Activated B cell treated with CpG ODN at 0.5 μM for 24 hours (primary cell): ENCODE data around the gene PRND. TPM values are rescaled to one million over a fixed set of nuclear protein-coding genes. Genes with fewer than 3 reads are reported as not detected.
"Not testable (repeated sequence)": the region's sequence is repeated elsewhere in the genome, so short reads cannot be mapped to it uniquely, and the experiment has no call there.

ENCODE experiments used
- ATAC-seq: fragments of 200-7000 bp; cut with Tn5 transposase; one replicate; pipeline ENCODE4 v1.10.0; 2021; ENCODE audit warnings: low read depth, mild to moderate bottlenecking, moderate library complexity
- CTCF ChIA-PET: fragments of 350-600 bp; sonication (Branson Sonifier 250); formaldehyde crosslinking; loops from one replicate; lab custom pipeline; 2021; ENCODE audit warnings: antibody characterized with exemption; lab: Charles Lee
- POLR2A ChIA-PET: fragments of 350-600 bp; sonication (Branson Sonifier 250); formaldehyde crosslinking; loops from one replicate; lab custom pipeline; 2021; ENCODE audit warnings: antibody characterized with exemption; lab: Charles Lee
- DNase-seq: peaks from one replicate; pipeline ENCODE4 v3.0.0; 2022
- H3K27ac Mint-ChIP-seq: one replicate; pipeline ENCODE4 v1.8.0; 2020; ENCODE audit warnings: mixed read lengths
- H3K27me3 Mint-ChIP-seq: one replicate; pipeline ENCODE4 v1.8.0; 2021; ENCODE audit warnings: mixed read lengths
- H3K36me3 Mint-ChIP-seq: one replicate; pipeline ENCODE4 v1.8.0; 2021; ENCODE audit warnings: low read depth, mixed read lengths
- H3K4me1 Mint-ChIP-seq: one replicate; pipeline ENCODE4 v1.8.0; 2021; ENCODE audit warnings: mixed read lengths
- H3K4me3 Mint-ChIP-seq: one replicate; pipeline ENCODE4 v1.8.0; 2020; ENCODE audit warnings: mild to moderate bottlenecking, mixed read lengths
- H3K9me3 Mint-ChIP-seq: one replicate; pipeline ENCODE4 v1.8.0; 2020; ENCODE audit warnings: mixed read lengths
- CTCF ChIP-seq: fragments of 200-600 bp; IDR thresholded peaks from one replicate; pipeline ENCODE4 v1.8.0; 2022; ENCODE audit warnings: antibody characterized with exemption, mild to moderate bottlenecking
- intact Hi-C: fragments of 100-400 bp; cut with micrococcal nuclease; formaldehyde crosslinking; loops from one replicate; pipeline ENCODE4 v1.15.1; 2024
- total RNA-seq: library from RNA; stranded (reverse); gene quantifications from 2 replicates; pipeline ENCODE4 v1.2.3, GENCODE V29; 2022

Gene PRND
- total RNA-seq, 1 donor from 2014 or later, result not detected

DNA sequence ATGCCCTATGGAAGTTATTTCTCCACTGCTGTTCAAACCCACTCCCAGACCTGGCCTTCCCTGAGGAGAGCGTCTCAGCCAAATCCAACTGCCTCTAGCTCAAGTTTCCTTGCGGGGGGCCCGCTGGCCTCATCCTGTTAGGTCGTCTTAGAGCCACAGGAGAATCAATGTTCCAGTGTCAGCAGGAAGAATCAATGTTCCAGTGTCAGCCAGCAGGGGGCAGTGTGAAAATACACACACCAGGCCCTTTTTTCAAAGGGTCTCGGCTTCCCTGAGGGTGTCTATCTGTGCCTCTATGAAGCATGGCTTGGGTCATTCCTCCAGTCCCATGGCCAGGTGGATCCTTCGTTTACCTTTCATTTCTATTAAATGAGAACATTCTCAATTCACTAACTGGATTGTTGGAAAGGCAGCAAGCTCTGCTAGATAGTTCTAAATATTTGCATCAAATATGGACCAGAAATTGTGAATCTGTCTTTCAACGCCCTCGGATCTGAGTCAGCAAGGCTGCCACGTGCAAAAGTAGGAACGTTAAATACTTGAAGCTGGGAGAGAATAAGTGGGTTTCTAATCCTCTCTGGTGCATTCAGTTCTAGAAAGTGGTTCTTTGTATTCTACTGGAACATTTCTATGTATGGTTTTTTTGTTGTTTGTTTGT, 19.2 kb downstream of the PRND start:
- POLR2A ChIA-PET, result no interaction called here
- Mint-ChIP-seq H3K4me1 (no peaks in the 10 kb centered on the region), H3K36me3 (no peaks in the 10 kb centered on the region), H3K27me3 (peaks cover 3% of the 10 kb centered on the region), H3K27ac (no peak overlapping the region), H3K4me3 (no peak overlapping the region), H3K9me3 (no peaks in the 10 kb centered on the region)
- DNase-seq (peak; percentile 48), ATAC-seq (peak; percentile 58)
- intact Hi-C loops, result loop anchor here (1.0 to 5.0 kb wide), 3 partner anchors 14 to 706 kb away; no protein-coding TSS in a partner anchor
- CTCF ChIA-PET, result interaction anchor here (0.8 to 3.1 kb wide), 8 partner anchors 13 to 443 kb away, joined by 3 to 10 read pairs (median 3); no protein-coding TSS in a partner anchor
- peak; percentile 84 for TF ChIP-seq CTCF

GRCh38 chr20:4748847-4749246, 27.1 kb downstream of the PRND start:
- no peaks in the 10 kb centered on the region for H3K9me3 Mint-ChIP-seq
- peaks cover 2% of the 10 kb centered on the region for H3K27me3 Mint-ChIP-seq
- H3K4me3 Mint-ChIP-seq, result no peak overlapping the region
- no peak for TF ChIP-seq CTCF
- H3K36me3 Mint-ChIP-seq, result no peaks in the 10 kb centered on the region
- no peak overlapping the region for H3K27ac Mint-ChIP-seq
- ATAC-seq, result no peak
- CTCF ChIA-PET, result interaction anchor here (0.6 kb wide), 1 partner anchor 210 kb away, joined by 3 read pairs; no protein-coding TSS in a partner anchor
- intact Hi-C loops, result no loop called here
- POLR2A ChIA-PET, result no interaction called here
- no peaks in the 10 kb centered on the region for H3K4me1 Mint-ChIP-seq
- no peak for DNase-seq

GRCh38 chr20:4749326-4749725, 27.6 kb downstream of the PRND start:
- DNase-seq (no peak), ATAC-seq (no peak)
- intact Hi-C loops, result no loop called here
- Mint-ChIP-seq H3K27me3 (peaks cover 2% of the 10 kb centered on the region), H3K27ac (no peak overlapping the region), H3K4me1 (no peaks in the 10 kb centered on the region), H3K9me3 (no peaks in the 10 kb centered on the region), H3K36me3 (no peaks in the 10 kb centered on the region), H3K4me3 (no peak overlapping the region)
- no peak for TF ChIP-seq CTCF
- ChIA-PET CTCF (no interaction called here), POLR2A (no interaction called here)

DNA sequence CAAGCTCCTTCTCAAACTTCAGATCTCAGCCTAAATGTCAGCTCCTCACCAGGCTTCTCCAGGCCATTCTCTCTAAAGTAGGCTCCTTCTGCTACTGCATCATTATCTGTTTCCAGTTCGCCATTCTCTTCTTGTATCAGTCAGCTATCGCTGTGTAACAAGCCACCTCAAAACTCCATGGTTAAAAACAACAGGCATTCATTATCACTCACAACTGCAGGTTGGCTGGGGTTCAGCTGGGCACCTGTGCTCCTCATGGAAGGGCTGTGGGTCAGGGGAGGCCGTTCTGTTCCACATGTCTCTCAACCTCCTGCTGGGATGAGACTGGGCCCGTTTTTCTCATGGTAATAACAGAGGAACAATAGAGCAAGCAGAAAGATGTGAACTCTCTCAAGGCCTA, 28.7 kb downstream of the PRND start:
- DNase-seq, result no peak
- H3K36me3 Mint-ChIP-seq, result no peaks in the 10 kb centered on the region
- no peak for ATAC-seq
- no peak for TF ChIP-seq CTCF
- H3K4me1 Mint-ChIP-seq, result no peaks in the 10 kb centered on the region
- H3K4me3 Mint-ChIP-seq, result no peak overlapping the region
- peaks cover 2% of the 10 kb centered on the region for H3K27me3 Mint-ChIP-seq
- ChIA-PET POLR2A (no interaction called here), CTCF (no interaction called here)
- H3K9me3 Mint-ChIP-seq, result no peaks in the 10 kb centered on the region
- no peak overlapping the region for H3K27ac Mint-ChIP-seq
- intact Hi-C loops, result no loop called here

DNA sequence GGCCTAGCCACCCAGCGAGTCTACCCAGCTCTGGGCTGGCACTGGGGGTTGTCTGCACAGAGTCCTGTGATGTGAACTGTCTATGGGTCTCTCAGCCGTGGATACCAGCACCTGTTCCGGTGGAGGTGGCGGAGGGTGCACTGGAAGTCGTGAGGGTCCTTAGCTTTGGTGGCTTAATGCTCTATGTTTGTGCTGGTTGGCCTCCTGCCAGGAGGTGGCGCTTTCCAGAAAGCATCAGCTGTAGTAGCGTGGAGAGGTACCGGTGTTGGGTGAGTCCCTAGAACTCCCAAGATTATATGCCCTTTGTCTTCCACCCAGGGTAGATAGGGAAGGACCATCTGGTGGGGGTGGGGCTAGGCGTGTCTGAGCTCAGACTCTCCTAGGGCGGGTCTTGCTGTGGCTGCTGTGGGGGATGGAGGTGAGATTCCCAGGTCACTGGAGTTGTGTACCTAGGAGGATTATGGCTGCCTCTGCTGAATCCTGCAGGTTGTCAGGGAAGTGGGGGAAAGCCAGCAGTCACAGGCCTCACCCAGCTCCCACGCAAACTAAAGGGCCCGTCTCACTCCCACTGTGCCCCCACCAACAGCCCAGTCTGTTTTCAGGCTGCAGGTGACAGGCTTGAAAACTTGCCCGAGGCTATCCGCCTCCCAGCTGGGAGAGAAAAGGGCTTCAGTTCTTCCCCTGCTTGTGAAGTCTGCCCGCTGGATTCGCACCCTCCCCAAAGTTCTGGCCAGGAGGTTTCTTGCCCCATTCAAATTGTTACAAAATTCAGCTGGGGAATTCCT, 37.6 kb downstream of the PRND start:
- Mint-ChIP-seq H3K4me3 (peak overlapping the region; percentile 19), H3K4me1 (peaks cover 11% of the 10 kb centered on the region), H3K27ac (peak overlapping the region; percentile 30)
- H3K9me3 Mint-ChIP-seq, H3K27me3 Mint-ChIP-seq, H3K36me3 Mint-ChIP-seq, DNase-seq, ATAC-seq: not testable (repeated sequence)
- POLR2A ChIA-PET, result interaction anchor here (0.6 to 1.4 kb wide), 3 partner anchors 41 to 189 kb away, joined by 3 to 6 read pairs (median 3); no protein-coding TSS in a partner anchor
- intact Hi-C loops, result loop anchor here (5.0 kb wide), 1 partner anchor 688 kb away; no protein-coding TSS in a partner anchor
- CTCF ChIA-PET, result interaction anchor here (0.6 to 1.8 kb wide), 10 partner anchors 20 to 431 kb away, joined by 3 to 5 read pairs (median 3); no protein-coding TSS in a partner anchor
